Fibroblast of upper back skin (primary cell): Measurements from ENCODE around the gene CAMK2G.
A peak's percentile ranks its signal among the peaks of the same experiment; 100 is the strongest.
"Not testable (repeated sequence)": the region's sequence is repeated elsewhere in the genome, so short reads cannot be mapped to it uniquely, and the experiment has no call there.

Experiments
- DNase-seq: peaks from one replicate; pipeline ENCODE4 v3.0.0-alpha.2; 2013

CAMK2G gene

DNA sequence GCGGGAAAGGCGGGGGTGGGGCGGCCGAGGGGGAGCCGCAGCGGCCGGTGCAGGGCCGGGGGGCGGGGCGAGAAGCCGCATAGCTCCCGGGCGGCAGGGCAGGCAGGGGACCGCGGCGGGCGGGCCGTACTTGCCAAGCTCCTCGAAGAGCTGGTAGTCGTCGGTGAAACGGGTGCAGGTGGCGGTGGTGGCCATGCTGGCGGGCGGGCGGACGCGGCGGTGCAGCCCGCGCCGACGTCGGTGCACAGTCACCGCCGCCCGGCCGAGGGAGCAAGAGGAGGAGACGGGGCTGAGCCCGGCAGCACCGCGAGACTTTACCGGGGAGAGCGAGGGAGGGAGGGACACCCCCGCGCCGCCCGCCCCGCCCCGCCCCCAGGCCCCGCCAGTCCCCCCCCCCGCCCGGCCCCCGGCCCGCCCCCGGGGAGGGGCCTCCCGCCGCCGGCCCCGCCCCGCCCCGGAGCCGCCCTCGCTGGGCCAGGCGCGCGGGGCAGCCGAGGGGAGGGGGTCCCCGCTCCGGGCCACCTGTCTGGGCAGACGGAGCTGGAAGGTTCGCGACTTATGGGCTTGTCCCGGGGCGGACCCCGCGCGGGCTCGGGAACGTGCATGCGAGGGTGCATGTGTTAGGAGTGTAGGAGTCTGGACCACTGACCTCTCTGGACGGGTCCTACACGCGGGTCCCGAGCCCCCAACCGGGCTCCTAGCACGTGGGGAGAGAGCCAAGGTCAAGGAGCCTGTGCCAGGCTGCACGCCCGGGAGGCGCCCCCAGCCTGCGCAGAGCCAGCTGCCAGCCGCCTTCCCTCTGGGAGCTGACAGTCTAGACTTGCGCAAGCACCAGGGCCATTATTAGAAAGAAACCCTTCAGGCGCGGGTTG lies at the start of gene CAMK2G:
CAMK2G (minus strand) TSS at position 289 of the 872 bp plus-strand sequence; CDS start at position 195, 94 bp downstream.
- DNase-seq, result peak; percentile 87

DNA sequence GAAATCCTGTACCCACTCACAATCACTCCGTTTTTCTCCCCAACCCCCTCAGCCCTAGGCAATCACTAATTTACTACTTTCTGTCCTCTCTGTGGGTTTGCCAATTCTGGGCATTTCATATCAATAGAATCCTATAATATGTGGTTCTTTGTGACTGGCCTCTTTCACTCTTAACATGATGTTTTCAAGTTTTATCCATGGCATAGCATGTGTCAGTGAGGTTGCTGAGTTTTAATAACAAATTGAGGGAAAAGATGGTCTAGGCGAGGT lies 48.4 kb upstream of the CAMK2G start:
- no peak for DNase-seq

- DNase-seq, result no peak
Observed at GRCh38 chr10:73922007-73922863, 47.9 kb upstream of the CAMK2G start.

GRCh38 chr10:73920089-73920488 lies 45.7 kb upstream of the CAMK2G start:
- no peak for DNase-seq

GRCh38 chr10:73919481-73919880 lies 45.1 kb upstream of the CAMK2G start:
- DNase-seq, result not testable (repeated sequence)

GRCh38 chr10:73917566-73918305 lies 43.4 kb upstream of the CAMK2G start:
- no peak for DNase-seq

DNA sequence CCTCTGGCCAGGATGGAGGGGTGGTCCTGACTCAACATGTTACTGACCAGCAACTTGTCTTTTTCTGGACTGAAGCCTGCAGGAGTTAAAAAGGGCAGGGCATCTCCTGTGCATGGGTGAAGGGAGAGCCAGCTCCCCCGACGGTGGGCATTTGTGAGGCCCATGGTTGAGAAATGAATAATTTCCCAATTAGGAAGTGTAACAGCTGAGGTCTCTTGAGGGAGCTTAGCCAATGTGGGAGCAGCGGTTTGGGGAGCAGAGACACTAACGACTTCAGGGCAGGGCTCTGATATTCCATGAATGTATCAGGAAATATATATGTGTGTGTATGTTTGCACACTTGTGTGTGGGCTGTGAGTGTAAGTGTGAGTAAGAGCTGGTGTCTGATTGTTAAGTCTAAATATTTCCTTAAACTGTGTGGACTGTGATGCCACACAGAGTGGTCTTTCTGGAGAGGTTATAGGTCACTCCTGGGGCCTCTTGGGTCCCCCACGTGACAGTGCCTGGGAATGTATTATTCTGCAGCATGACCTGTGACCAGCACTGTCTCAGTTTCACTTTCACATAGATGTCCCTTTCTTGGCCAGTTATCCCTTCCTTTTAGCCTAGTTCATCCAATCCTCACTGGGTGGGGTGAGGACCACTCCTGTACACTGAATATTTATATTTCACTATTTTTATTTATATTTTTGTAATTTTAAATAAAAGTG lies 42.6 kb upstream of the CAMK2G start:
- no peak for DNase-seq

- no peak for DNase-seq
Observed at GRCh38 chr10:73915206-73915851, 41.0 kb upstream of the CAMK2G start.

DNA sequence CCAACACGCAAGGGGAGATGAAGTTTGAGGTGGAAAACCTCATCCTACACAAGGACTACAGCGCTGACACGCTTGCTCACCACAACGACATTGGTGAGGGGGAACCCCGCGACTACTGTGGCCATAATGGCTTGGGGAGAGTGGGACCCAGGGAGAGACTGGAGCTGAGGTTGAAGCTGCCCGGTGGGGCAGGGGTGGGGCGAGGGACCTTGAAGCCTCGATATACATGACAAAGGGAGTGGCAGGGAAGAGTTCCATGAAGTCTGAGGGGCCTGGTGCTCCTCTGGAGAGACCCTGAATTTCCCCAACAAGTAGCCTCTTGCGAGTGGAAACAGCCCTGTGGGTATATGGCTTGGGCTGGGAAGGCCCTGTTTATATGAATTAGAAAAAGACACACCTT lies 39.7 kb upstream of the CAMK2G start:
- DNase-seq, result no peak

DNA sequence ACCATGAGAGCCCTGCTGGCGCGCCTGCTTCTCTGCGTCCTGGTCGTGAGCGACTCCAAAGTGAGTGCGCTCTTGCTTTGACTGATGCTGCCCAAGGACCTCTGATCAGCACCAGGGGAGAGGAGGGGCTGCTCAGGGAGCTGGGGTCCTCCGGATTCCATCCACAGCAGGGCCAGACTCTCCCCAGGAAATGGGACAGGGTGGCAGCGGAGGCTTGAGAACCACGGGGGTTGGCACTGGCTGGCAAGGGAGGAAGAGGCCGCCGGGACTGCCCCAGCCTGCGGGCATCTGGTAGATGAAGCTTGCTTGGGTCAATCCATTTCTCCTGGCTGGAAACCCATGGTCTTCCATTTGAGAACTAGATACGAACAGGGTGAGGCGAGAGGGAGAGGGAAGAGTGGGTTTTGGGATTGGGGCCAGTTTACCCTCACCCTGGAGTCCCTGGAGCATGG lies 37.2 kb upstream of the CAMK2G start:
- DNase-seq, result no peak

GRCh38 chr10:73910764-73911552 lies 36.6 kb upstream of the CAMK2G start, which contains the start of gene PLAU:
Gene PLAU, plus strand, starts transcription at chr10:73911132. Its CDS starts 424 bp downstream, at chr10:73911556.
- DNase-seq, result no peak

DNA sequence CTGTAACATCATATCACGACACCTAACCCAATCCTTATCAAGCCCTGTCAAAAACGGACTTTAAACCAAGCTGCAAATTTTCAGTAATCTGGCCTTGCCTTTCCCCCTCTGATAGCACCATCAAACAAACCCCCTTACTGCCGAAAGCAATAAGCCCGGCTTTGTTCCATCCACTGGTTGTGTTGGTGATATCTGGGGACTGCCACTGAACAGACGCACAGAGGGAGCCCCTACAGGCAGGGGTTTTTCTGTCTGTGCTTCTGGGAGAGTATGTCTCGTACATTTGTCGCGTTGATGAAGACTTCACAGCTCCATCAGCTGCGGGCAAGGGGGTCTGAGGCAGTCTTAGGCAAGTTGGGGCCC lies 36.0 kb upstream of the CAMK2G start:
- no peak for DNase-seq

DNA sequence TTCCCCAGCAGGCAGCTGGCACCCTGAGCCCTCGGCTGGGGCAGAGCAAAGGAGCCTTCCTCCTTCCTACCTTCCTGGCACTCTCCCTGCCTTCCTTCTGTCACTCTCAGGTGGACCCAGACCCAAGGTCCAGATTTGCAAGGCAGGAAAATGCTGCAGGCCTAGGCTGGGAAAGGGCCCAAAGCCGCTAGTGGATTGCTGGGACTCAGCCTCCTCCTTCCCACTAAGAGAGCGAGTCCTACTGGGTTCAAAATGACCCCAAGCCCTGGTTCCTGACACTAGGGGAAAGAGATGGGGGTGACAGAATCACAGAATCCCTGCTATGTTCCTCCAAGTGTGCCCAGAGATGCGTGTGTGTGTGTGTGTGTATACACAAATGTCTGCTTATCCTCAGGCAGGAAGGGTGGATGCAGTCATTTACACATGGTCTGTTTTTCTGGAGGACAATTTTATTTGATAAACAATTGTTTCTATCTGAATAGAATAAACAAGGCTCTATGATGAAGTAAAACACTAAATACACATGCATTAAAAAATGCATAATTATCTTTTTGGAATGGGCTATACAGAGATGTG lies 35.3 kb upstream of the CAMK2G start:
- no peak for DNase-seq

DNA sequence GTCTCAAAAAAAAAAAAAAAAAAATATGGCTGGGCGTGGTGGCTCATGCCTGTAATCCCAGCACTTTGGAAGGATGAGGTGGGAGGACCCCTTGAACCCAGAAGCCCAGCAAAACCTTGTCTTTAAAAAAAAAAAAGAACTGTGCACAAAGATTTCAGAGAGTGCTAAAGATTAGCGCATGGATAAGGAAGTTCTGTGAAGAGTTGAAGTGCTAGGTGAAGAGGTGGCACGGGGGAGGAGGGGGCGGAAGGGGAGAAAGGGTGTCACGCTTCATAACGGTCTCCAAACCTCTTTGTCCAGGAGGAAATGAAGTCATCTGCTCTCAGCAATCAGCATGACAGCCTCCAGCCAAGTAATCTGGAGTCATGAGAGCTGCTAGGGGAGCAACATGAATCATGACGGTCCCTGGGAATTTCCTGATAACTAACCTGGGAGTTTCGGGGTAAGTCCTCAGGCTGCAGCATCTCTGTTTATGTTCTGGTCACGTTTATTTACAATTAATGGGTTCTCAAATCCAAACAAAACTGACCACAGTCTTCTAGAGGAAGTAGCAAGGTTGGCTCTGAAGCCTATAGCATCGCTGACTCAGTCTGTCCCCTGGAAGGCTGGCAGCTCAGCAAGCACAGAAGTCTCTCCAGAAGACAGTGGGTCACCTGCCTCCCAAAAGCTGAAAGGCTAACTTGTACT lies 34.6 kb upstream of the CAMK2G start:
- peak; percentile 92 for DNase-seq

DNA sequence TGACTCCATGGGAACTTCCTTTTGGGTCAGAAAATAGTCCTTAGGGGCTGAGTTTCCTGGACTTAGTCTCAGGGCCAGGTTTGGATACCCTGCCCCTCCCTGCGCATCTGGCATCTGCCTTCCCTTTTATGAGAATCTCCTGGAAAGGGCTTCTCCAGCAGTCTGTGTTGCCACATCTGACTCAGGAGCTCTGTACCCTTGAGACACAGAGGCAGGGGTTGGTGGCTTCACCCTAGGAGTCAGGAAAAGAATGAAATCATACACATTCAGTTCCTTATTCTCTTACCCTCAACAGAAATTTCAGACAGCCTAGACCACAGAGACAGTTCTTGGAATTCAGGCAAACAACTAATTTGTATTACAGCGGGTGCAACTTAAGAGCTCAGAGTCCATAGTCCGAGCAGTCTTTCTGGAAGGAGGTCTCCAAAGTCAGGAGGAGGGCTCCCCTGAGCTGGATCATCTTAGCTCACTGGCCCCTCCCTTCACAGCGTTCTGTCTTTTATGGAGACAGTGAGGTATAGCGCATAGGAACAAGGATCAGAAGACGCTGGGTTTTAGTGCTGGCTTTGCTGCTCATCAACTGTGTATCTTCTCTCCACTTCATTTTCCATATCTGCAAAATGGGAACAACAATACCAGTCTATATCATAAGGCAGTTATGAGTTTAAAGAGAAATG lies 33.6 kb upstream of the CAMK2G start:
- DNase-seq, result peak; percentile 72

DNA sequence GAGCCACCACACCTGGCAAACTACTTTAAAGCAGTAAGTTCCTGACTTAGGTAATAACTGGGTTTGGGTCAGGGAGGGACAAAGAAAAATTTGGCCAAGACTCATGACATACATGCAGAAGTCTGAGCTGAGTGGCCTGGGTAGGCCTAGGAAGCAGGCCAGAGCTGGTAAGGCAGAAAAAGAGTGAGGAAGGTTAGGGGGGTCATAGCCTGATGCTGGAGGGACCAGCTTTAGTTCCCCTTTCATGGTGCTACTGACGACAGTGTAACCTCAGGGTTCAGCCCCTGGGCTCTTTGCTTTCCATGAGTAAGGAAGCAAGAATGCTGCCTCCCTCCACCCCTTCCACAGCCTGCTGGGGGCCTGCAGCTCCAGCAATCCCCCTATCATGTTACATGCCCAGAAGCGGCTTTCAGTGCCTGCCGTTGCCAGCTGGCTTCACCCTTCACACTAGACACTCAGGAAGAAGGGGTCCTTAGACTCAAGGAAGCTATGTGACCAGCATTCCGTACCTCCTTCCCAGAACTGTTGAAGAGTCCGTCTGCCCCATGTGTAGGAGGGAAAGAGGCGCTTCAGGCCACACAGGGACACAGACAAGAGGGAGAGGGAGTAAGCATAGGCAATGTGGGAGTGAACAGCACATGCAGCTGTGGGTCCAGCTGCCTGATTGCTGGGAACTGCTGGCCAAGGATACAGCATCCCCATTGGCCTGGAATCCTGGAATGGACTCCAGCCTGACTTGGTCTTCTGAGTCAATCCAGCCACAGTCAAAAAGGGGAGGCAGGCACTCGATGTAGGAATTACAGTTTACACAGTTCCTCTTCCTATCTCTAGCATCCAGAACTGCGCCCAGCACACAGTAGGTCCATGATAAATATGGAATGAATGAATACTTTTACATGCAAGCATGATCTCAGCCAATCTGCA lies 32.4 kb upstream of the CAMK2G start:
- DNase-seq, result peak; percentile 97

- no peak for DNase-seq
Observed at GRCh38 chr10:73905256-73906020, 31.1 kb upstream of the CAMK2G start.

DNA sequence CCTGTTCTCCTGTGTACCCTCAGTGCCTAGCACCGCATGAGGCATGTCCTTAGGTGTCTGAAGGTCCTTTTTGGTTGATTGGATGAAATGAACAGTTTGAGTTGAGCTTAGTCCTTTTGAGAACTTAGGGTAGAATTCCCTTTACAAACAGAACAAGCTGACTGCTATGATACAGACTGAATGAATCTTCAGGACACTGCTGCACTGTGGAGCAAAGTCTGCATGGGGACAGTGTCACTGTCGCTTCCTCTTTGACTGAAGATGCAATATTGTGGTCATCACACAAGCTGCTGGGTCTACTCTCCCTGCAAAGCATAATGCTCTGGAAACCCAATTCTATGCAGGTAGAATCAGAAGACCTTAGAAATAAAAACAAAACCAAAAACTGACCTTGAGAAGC lies 28.0 kb upstream of the CAMK2G start:
- DNase-seq, result no peak
